GM23338 (cell line): ENCODE measurements around the gene HELT. TPM values are rescaled to one million over a fixed set of nuclear protein-coding genes. Genes with fewer than 3 reads are reported as not detected.
A peak's percentile ranks its signal among the peaks of the same experiment; 100 is the strongest.

Experiments
- ATAC-seq: fragments of 200-7000 bp; cut with Tn5 transposase; 3 replicates; pipeline ENCODE4 v1.9.1; 2020
- DNase-seq: peaks from one replicate; pipeline ENCODE4 v3.0.0-alpha.2; 2015; ENCODE audit warnings: low spot score
- H2AFZ ChIP-seq: fragments of 200-600 bp; sonication (generic); 2 replicates; pipeline ENCODE4 v1.8.0; 2016; ENCODE audit warnings: antibody characterized with exemption, mild to moderate bottlenecking, moderate library complexity
- H3F3A ChIP-seq: fragments of 200-600 bp; sonication (generic); replicated peaks from 2 replicates; pipeline ENCODE4 v1.8.0; 2017; ENCODE audit warnings: antibody characterized with exemption, mixed run types, low read depth
- H3K27ac ChIP-seq: fragments of 200-600 bp; sonication (generic); 2 replicates; pipeline ENCODE4 v1.6.1; 2016; ENCODE audit warnings: low read depth
- H3K27me3 ChIP-seq: fragments of 200-600 bp; sonication (generic); 2 replicates; pipeline ENCODE4 v1.8.0; 2016; ENCODE audit warnings: mild to moderate bottlenecking, mixed run types, moderate library complexity; ENCODE audit not compliant: insufficient read depth
- H3K36me3 ChIP-seq: fragments of 200-600 bp; sonication (generic); 2 replicates; pipeline ENCODE4 v1.8.0; 2016; ENCODE audit warnings: mild to moderate bottlenecking; ENCODE audit not compliant: insufficient read depth
- H3K4me1 ChIP-seq: fragments of 200-600 bp; sonication (generic); 2 replicates; pipeline ENCODE4 v1.8.0; 2016; ENCODE audit warnings: mild to moderate bottlenecking, moderate library complexity; ENCODE audit not compliant: insufficient read depth
- H3K4me2 ChIP-seq: fragments of 200-600 bp; sonication (generic); 2 replicates; pipeline ENCODE4 v1.7.1; 2017; ENCODE audit warnings: mixed run types
- H3K4me3 ChIP-seq: fragments of 200-600 bp; sonication (generic); 2 replicates; pipeline ENCODE4 v1.6.1; 2016; ENCODE audit warnings: mixed run types
- H3K79me2 ChIP-seq: fragments of 200-600 bp; sonication (generic); replicated peaks from 2 replicates; pipeline ENCODE4 v1.8.0; 2017; ENCODE audit warnings: mild to moderate bottlenecking; ENCODE audit not compliant: insufficient read depth
- H3K9me2 ChIP-seq: fragments of 200-600 bp; sonication (generic); 2 replicates; pipeline ENCODE4 v1.8.0; 2017; ENCODE audit not compliant: insufficient read depth
- H4K20me1 ChIP-seq: fragments of 200-600 bp; sonication (generic); replicated peaks from 2 replicates; pipeline ENCODE4 v1.8.0; 2017; ENCODE audit warnings: mild to moderate bottlenecking; ENCODE audit not compliant: insufficient read depth
- H3K27ac Mint-ChIP-seq: 2 replicates; pipeline ENCODE4 v1.8.0; 2020; ENCODE audit warnings: inconsistent platforms, mild to moderate bottlenecking, moderate library complexity, mixed read lengths
- H3K27me3 Mint-ChIP-seq: 3 replicates; pipeline ENCODE4 v1.8.0; 2022; ENCODE audit warnings: low read depth, mild to moderate bottlenecking, moderate library complexity, mixed read lengths, inconsistent platforms; ENCODE audit not compliant: insufficient read depth, poor library complexity
- H3K36me3 Mint-ChIP-seq: 3 replicates; pipeline ENCODE4 v1.8.0; 2021; ENCODE audit warnings: low read depth, mild to moderate bottlenecking, inconsistent platforms, moderate library complexity, mixed read lengths
- H3K4me1 Mint-ChIP-seq: 3 replicates; pipeline ENCODE4 v1.8.0; 2020; ENCODE audit warnings: mild to moderate bottlenecking, inconsistent platforms, mixed read lengths
- H3K4me3 Mint-ChIP-seq: 3 replicates; pipeline ENCODE4 v1.8.0; 2021; ENCODE audit warnings: moderate library complexity, mild to moderate bottlenecking, inconsistent platforms, mixed read lengths
- H3K9me3 Mint-ChIP-seq: 3 replicates; pipeline ENCODE4 v1.8.0; 2020; ENCODE audit warnings: moderate library complexity, mild to moderate bottlenecking, inconsistent platforms, mixed read lengths
- CREB1 ChIP-seq: fragments of 250-450 bp; sonication (Bioruptor Pico); IDR thresholded peaks from 2 replicates; pipeline ENCODE4 v1.5.0; 2020; ENCODE audit warnings: low read depth, mild to moderate bottlenecking, moderate library complexity
- CTCF ChIP-seq, 2 experiments: fragments of 200-600 bp in 1 of 2; sonication (generic) in 1 of 2; conservative IDR thresholded peaks; 2 replicates each; pipeline versions ENCODE4 v1.5.1 to v1.6.1; 2016 to 2017; ENCODE audit warnings: antibody characterized with exemption in 2 of 2, low read depth in 2 of 2, mild to moderate bottlenecking in 2 of 2, moderate library complexity in 1 of 2
- EZH2 ChIP-seq: fragments of 200-600 bp; sonication (generic); IDR thresholded peaks from one replicate; pipeline ENCODE4 v1.8.0; 2017; ENCODE audit warnings: antibody characterized with exemption, mild to moderate bottlenecking, low read depth; ENCODE audit not compliant: unreplicated experiment
- ZNF331 ChIP-seq: fragments of 250-450 bp; sonication (Bioruptor Pico); IDR thresholded peaks from 2 replicates; pipeline ENCODE4 v1.5.0; 2020; ENCODE audit warnings: low read depth, mild to moderate bottlenecking, moderate library complexity
- polyA plus RNA-seq: library from polyadenylated mRNA; unstranded; fragments of >200 nt; fragmentation: Nextera tagmentation; extraction: Ambion mirVana; gene quantifications from 2 replicates; pipeline ENCODE4 v1.2.1, GENCODE V29; 2016
- total RNA-seq: library from RNA; depleted of rRNA; stranded (reverse); fragments of >200 nt; shearing (Covaris generic); gene quantifications from 2 replicates; pipeline ENCODE4 v1.2.3, GENCODE V29; 2014

Gene HELT
- total and polyA plus RNA-seq, 2 experiments from 2014 or later: not detected

- Histone ChIP-seq H3K79me2 (no peaks in the 10 kb centered on the region), H3K27me3 (peaks cover 24% of the 10 kb centered on the region; the same call in 1 of the 2 replicates), H3K4me2 (no peak overlapping the region), H3K4me1 (no peaks in the 10 kb centered on the region), H4K20me1 (no peaks in the 10 kb centered on the region), H3K9me2 (no peaks in the 10 kb centered on the region), H2AFZ (0 out of 2 replicates have a peak overlapping the region, but pooled peaks have one; percentile 19), H3F3A (peaks cover 7% of the 10 kb centered on the region; the same call in 1 of the 2 replicates), H3K27ac (no peak overlapping the region), H3K4me3 (no peak overlapping the region), H3K36me3 (no peaks in the 10 kb centered on the region)
- Mint-ChIP-seq H3K27me3 (peaks cover 1% of the 10 kb centered on the region), H3K36me3 (peaks cover 5% of the 10 kb centered on the region), H3K9me3 (peaks cover 12% of the 10 kb centered on the region; the same call in 2 of the 3 replicates), H3K4me3 (no peak overlapping the region), H3K27ac (no peak overlapping the region), H3K4me1 (peaks cover 8% of the 10 kb centered on the region)
- DNase-seq (no peak), ATAC-seq (no peak)
- no peak for TF ChIP-seq CTCF (conservative IDR thresholded peaks at IDR 0.05; ENCODE audit: low read depth in 2 of 2)
Observed at GRCh38 chr4:185036019-185036418, 17.7 kb downstream of the HELT start.

- no peak overlapping the region for H3K4me2 ChIP-seq
- H3K27me3 ChIP-seq: peaks cover 18% of the 10 kb centered on the region; the same call in 1 of the 2 replicates
- no peaks in the 10 kb centered on the region for H4K20me1 ChIP-seq
- no peaks in the 10 kb centered on the region for H3K4me1 ChIP-seq
- ATAC-seq (peak; percentile 88), DNase-seq (peak; percentile 62)
- no peak overlapping the region for H3K27ac ChIP-seq
- no peaks in the 10 kb centered on the region for H3K9me2 ChIP-seq
- no peak overlapping the region for H3K27ac Mint-ChIP-seq
- no peak overlapping the region for H2AFZ ChIP-seq
- no peak overlapping the region for H3K4me3 Mint-ChIP-seq
- peaks cover 8% of the 10 kb centered on the region for H3K4me1 Mint-ChIP-seq
- H3F3A ChIP-seq: peaks cover 7% of the 10 kb centered on the region; the same call in 1 of the 2 replicates
- H3K4me3 ChIP-seq: no peak overlapping the region
- no peaks in the 10 kb centered on the region for H3K36me3 ChIP-seq
- peaks cover 12% of the 10 kb centered on the region; the same call in 2 of the 3 replicates for H3K9me3 Mint-ChIP-seq
- TF ChIP-seq CTCF (conservative IDR thresholded peaks at IDR 0.05; ENCODE audit: low read depth in 2 of 2) (peak; percentile 57 to 85), EZH2 (no peak)
- H3K36me3 Mint-ChIP-seq: peaks cover 5% of the 10 kb centered on the region
- H3K27me3 Mint-ChIP-seq: peaks cover 1% of the 10 kb centered on the region
- no peaks in the 10 kb centered on the region for H3K79me2 ChIP-seq
Observed at GRCh38 chr4:185036842-185037241, 18.6 kb downstream of the HELT start.

GRCh38 chr4:185039508-185040273 lies 21.4 kb downstream of the HELT start:
- Mint-ChIP-seq H3K36me3 (peaks cover 22% of the 10 kb centered on the region), H3K9me3 (peaks cover 36% of the 10 kb centered on the region), H3K4me3 (no peak overlapping the region), H3K27me3 (peaks cover 6% of the 10 kb centered on the region), H3K4me1 (peaks cover 8% of the 10 kb centered on the region), H3K27ac (peak overlapping the region; percentile 35; the same call in 1 of the 2 replicates)
- no peak overlapping the region for H2AFZ ChIP-seq
- H3K4me3 ChIP-seq: no peak overlapping the region
- H3K79me2 ChIP-seq: no peaks in the 10 kb centered on the region
- no peak overlapping the region for H3K4me2 ChIP-seq
- no peaks in the 10 kb centered on the region for H3K27me3 ChIP-seq
- peaks cover 2% of the 10 kb centered on the region; the same call in 1 of the 2 replicates for H3K36me3 ChIP-seq
- ATAC-seq (peak; percentile 87), DNase-seq (peak; percentile 84)
- H3K4me1 ChIP-seq: no peaks in the 10 kb centered on the region
- H3F3A ChIP-seq: peaks cover 7% of the 10 kb centered on the region; the same call in 1 of the 2 replicates
- H3K9me2 ChIP-seq: no peaks in the 10 kb centered on the region
- no peaks in the 10 kb centered on the region for H4K20me1 ChIP-seq
- H3K27ac ChIP-seq: no peak overlapping the region
- no peak for TF ChIP-seq ZNF331 (CRISPR knock-in tag)
- TF ChIP-seq CREB1 (CRISPR knock-in tag): no peak
- TF ChIP-seq CTCF (conservative IDR thresholded peaks at IDR 0.05; ENCODE audit: low read depth in 2 of 2): peak; percentile 82 to 92
